ENCODE results near the gene C20orf96.

The C20orf96 gene

GRCh38 chr20:289693-290083, 862 bp downstream of the C20orf96 start:
- peak overlapping the region; percentile 88 for H3K27ac ChIP-seq
- no peak for TF ChIP-seq CTCF (conservative IDR thresholded peaks at IDR 0.05)

DNA sequence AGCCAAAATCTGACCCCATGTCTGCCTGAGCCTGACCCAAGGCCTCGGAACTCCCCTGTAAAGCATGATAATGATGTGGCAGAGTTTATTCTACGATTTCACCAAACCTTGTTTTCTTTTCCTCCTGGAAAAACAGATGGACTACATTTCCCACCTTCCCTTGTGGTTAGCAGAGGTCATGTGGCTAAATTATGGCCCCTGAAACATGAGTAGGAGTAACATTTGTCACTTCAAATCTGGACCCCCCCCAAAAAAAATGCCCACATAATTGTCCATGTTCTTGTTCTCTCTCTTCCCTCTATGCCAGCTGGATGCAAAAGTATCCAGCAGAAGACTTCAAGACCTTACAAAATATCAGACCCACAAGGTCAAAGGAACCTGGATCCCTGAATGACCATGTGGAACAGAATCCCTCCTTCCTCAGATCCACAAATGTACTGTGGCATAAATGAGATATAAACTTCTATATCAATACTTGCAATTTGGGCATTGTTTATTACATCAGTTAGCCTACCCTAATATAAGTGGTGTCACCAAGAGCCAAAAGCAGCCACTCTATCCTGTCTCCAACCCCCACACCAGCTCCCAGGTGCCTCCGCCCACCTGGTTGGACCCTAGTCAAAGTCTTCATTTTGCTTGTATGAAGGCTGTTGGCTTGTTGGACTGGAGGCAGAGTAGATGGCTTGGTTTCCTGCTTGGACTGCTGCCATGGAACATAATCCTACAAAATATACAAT, 1.4 kb downstream of the C20orf96 start:
- peak overlapping the region; percentile 88 for H3K27ac ChIP-seq

GRCh38 chr20:286508-286907, 4.0 kb downstream of the C20orf96 start:
- H3K27ac ChIP-seq, result 0 out of 2 replicates have a peak overlapping the region, but pooled peaks have one; percentile 8
- no peak for TF ChIP-seq CTCF (conservative IDR thresholded peaks at IDR 0.05)

More for the DNA sequence above, 1.4 kb downstream of the C20orf96 start:
- no peak for TF ChIP-seq CTCF (conservative IDR thresholded peaks at IDR 0.05)

- no peak overlapping the region for H3K27ac ChIP-seq
- TF ChIP-seq CTCF (conservative IDR thresholded peaks at IDR 0.05), result no peak
Measured at GRCh38 chr20:284172-284571, 6.4 kb downstream of the C20orf96 start.

DNA sequence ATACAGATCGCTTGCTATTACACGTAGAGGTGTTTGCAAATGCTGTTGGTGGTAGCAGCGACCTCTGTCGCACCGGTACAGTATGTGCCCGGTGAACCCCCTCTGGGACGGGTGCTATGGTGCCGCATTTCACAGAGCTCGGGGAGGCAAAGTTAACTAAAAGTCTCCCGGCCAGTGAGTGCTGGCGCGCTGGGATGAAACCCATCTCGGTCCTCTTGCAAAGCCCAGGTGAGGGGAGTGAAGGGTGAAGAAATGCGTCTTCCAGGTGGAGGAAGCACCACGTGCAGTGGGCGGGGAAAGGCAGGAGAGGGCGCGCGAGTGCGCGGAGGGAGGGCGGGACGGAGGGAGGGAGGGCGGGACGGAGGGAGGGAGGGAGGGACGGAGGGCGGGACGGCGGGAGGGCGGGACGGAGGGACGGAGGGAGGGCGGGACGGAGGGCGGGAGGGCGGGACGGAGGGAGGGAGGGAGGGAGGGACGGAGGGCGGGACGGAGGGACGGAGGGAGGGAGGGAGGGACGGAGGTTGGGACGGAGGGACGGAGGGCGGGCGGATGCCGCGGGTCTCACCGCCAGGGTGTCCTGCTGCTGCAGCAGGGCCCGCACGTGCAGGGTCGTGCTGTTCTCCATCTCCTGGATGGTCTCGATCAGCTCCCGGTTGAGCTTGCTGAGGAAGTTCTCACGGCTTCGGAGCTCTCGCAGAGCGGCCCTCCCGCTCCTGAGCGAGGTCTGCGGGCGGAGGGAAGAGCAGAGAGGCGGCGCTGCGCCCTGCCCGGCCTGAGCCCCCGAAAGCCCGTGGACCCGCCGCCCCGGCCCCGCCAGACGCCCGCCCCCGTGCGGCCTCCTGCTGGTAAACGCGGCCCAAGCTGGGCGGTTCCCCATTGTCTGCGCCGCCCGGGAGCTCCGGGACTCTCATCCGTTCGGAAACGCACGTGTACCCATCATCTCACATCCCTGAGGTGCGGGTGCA, 11.7 kb downstream of the C20orf96 start:
- H3K27ac ChIP-seq, result no peak overlapping the region
- no peak for TF ChIP-seq CTCF (conservative IDR thresholded peaks at IDR 0.05)

GRCh38 chr20:278181-278580, 12.4 kb downstream of the C20orf96 start:
- H3K27ac ChIP-seq, result no peak overlapping the region
- no peak for TF ChIP-seq CTCF (conservative IDR thresholded peaks at IDR 0.05)

DNA sequence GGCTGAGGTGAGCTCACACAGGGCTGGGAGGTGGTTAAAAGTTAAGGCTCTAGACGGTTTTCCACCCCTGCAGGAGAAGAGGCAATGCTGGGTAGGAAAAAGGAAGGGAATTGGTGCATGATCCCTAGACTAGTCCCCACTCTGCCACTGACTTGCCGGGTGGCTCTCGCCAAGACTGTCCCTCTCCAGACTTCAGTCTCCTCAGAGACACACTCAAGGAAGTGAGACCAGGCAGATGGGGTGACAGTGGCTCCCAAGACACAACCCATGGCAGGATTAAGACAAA, 13.1 kb downstream of the C20orf96 start:
- no peak for TF ChIP-seq CTCF (conservative IDR thresholded peaks at IDR 0.05)
- H3K27ac ChIP-seq, result no peak overlapping the region

All from VCaP (cell line).